HG03354 (cell line): ENCODE results near the gene ZBTB7C.

ENCODE experiments used
- ATAC-seq: cut with Tn5 transposase; IDR thresholded peaks from one replicate; pipeline ENCODE4 v1.9.1; 2021; ENCODE audit warnings: mild to moderate bottlenecking; ENCODE audit not compliant: unreplicated experiment, poor library complexity, severe bottlenecking

ZBTB7C gene

DNA sequence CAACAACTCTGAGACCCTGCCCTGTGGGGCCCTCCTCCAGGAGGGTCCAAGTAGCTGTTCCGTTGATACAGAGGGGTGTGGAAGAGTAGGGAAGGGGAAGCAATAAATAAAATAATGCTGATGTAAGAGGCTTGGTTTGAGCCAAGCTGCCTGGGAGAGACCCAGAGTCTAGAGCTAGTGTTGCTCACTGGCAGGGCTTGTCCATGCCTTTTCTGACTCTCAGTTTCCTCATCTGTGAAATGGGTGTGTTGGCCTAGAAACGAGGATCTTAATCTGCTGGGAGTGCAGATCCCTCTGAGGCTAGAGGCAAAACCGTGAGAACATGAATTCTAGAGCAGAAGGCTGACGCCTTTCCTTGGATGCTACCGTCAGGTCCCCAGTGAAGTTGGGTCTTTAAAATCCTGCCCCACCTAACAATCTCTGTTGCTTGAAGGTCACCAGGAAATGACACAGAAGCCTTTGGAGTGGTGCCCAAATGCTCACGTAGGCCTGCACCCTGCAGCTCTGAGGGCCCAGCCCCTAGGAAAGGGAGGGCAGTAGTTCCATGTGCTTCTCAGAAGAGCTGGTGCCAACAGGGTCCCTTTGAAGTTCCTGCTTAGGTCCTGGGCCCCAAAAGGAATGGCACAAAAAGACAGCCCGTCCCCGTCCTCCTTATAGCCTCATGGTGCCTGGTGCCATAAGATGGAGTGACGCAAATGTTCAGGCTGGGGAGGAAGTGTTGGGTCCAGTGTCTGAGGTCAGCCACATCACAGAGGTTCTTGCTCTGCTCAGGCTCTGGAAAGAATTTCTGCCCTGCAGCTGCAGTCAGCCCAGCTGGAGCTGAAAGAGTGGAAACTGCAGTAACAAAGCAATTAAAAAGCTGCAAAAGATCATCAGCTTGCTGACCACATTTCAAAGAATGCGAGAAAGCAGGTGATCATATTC is 405.5 kb downstream of the ZBTB7C start:
- no peak for ATAC-seq

DNA sequence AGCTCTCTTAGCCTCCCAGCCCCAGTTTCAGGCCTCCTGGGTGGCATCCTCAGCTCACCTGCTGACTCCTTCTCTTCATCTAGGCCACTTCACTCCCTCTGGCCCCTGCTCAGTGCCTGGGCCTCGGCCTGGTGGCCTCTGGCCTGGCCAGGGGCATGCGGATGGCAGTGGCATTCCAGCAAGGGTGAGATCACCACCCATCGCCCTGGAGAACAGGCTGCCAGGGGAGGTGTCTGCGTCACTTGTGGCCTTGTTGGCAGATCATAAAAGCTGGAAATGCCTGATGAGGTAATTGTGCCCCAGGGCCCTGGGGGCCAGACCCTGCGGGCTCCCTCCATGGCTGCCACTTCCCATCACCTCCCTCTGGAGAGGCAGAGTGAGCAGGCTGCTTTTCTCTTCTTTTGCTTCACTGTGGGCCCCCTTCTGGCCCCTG is 406.2 kb downstream of the ZBTB7C start:
- no peak for ATAC-seq

DNA sequence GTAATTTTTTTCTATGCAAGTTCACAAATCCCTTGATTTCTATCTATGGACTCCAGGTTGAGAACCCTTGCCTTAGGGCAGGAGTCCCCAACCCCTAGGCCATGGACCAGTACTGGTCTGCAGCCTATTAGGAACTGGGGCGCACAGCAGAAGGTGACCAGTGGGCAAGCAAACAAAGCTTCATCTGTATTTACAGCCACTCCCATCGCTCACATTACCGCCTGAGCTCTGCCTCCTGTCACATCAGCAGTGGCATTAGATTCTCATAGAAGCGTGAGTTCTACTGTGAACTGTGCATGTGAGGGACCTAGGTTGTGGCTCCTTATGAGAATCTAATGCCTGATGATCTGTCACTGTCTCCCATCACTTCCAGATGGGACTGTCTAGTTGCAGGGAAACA is 408.5 kb downstream of the ZBTB7C start:
- no peak for ATAC-seq

- no peak for ATAC-seq
Observed at GRCh38 chr18:47999801-48000248, 409.4 kb downstream of the ZBTB7C start.

- no peak for ATAC-seq
Observed at GRCh38 chr18:47997338-47997780, 411.8 kb downstream of the ZBTB7C start.

GRCh38 chr18:47996091-47996541 is 413.1 kb downstream of the ZBTB7C start:
- no peak for ATAC-seq

GRCh38 chr18:47995654-47996053 is 413.5 kb downstream of the ZBTB7C start:
- no peak for ATAC-seq

DNA sequence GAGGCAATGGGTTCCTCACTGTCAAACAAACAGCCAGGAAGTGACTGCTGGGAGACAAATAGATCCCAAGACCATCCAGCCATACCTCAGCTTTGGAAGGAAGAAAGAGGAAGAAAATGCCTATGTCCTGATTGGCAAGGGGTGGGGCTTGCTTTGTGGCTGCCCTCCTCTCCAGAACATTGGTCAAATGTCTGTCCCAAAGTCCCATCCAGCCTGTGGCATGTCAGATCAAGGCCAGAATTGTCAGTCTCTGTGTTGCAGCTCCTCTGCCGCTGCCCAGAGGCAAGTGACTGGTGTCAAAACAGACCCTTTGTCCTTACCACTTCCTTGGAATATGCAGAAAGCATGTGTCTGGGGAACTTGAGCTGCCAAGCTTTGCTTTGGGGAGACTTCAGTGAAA is 415.8 kb downstream of the ZBTB7C start:
- no peak for ATAC-seq

GRCh38 chr18:47992976-47993375 is 416.2 kb downstream of the ZBTB7C start:
- no peak for ATAC-seq

GRCh38 chr18:47992266-47992665 is 416.9 kb downstream of the ZBTB7C start:
- ATAC-seq = no peak

- ATAC-seq = no peak
Observed at GRCh38 chr18:47990981-47991380, 418.2 kb downstream of the ZBTB7C start.

- ATAC-seq = no peak
Observed at GRCh38 chr18:47987388-47987699, 421.8 kb downstream of the ZBTB7C start.

DNA sequence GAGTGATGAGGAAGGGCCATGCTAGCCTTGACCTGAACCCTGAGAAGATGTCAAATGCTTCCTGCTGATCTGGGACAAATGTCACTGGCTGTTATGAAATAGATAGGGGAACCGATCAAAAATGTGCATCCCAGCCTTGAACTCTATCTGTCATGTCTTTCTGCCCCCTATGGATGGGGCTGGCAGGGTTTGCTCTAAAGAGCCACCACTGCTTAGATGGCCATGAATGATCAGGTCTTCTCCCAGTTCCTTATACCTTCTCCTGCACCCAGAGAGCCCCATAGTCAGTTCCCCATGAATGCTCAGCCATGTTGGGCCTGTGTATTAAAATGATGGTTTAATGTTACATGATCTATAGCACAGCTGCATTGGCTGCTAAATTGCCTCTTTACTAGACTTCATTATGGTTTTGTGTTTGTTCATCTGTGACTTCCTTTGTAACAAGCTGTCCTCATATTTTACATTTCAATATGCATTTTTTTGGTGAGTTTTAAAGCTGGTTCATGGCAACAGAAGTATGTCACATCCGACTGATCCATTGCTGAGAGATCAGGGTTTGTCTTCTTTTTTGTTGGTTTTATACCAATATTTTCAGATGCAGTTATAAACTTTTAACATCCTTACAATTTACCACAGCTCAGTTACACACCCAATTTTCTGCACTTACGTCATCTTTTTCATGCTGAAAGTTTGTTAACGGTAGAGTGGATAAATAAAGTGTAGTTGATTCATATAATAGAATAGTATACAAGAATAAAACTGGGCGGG is 422.4 kb downstream of the ZBTB7C start:
- no peak for ATAC-seq

DNA sequence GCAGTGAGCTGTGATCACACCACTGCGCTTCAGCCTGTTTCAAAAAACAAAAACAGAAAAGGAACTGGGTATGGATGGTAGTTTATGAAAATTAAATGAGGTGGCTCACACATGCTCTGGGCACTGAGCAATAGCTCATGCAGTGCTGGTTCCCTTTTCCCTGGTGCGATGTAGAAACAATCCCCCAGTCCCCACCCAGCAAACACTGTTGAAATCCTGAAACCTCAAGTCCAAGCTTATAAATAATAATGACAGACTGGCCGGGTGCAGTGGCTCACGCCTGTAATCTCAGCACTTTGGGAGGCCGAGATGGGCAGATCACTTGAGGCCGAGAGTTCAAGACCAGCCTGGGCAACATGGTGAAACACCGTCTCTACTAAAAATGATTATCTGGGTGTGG is 423.3 kb downstream of the ZBTB7C start:
- no peak for ATAC-seq

- no peak for ATAC-seq
Observed at GRCh38 chr18:47984991-47985390, 424.2 kb downstream of the ZBTB7C start.

GRCh38 chr18:47983946-47984345 is 425.2 kb downstream of the ZBTB7C start:
- ATAC-seq = no peak

GRCh38 chr18:47983055-47983454 is 426.1 kb downstream of the ZBTB7C start:
- no peak for ATAC-seq

DNA sequence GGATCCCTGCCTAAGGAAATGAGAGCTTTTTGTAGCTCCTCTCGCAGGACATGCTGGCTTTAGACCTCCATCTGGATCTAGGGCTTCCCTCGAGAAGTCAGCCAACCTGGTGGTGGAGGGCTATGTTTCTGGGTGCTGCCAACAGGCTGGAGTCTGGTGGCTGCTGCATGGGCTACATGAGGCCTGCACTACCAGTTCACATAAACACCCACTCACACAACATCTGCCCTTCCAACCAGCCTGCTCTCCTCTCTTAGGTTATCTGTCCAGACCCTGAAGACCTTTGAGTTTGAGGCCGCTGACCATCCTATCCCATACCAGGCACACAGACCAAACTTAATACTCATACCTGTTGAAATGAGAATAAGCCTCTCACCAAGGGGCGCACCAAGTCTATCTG is 427.4 kb downstream of the ZBTB7C start:
- no peak for ATAC-seq

DNA sequence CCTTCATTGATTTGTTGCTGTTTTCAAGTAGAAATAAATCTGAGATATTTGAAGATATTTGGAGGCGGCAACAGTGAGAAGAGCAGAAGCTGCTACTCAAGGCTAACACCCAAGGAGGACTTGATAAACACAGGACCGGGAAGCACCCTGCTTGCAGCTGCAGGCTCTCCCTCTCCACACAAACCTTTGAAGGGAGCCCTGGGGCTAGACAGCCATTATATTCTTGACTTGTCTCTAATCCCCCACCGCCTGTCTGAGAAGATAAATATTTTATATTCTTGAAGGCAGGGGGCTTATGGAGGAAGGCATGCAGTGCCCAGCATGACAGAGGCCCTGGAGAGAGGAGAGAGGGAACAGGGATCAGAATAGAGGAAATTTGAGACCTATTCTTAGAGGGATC is 427.9 kb downstream of the ZBTB7C start:
- no peak for ATAC-seq

DNA sequence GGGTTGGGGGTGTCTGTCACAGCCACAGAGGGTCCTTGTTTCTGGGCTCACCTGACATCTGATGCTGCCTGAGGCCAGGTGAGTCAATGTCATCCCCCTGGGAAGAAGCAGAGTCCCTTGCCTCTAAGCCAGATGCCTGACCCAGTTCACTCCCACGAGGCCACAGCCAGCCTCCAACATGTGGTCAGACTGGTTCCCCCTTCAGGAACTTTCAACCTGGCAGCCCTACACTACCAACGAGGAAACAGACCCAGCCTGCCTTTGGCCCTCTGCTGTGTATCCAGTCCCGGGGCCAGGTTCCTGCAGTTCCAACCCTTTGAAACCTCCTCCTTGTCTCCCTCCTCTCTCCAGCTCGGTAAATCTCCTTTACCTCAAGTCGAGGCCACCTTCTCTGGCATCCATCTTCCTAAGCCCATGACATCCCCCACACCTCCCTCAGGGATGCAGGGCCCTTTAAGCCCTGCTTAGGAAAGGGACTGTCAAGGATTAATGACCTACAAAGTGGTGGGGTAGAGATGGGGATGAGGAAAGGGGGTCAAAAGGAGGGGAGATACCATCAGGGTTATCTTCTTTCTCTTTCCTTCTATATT is 429.5 kb downstream of the ZBTB7C start:
- no peak for ATAC-seq
